ENCODE measurements around the gene CHAD.

- TF ChIP-seq CTCF (conservative IDR thresholded peaks at IDR 0.05; ENCODE audit: low read depth, low read length), result no peak
- no peak for TF ChIP-seq POLR2A (IDR thresholded peaks at IDR 0.05; ENCODE audit: low read depth, low read length)
- no peak for TF ChIP-seq RAD21 (IDR thresholded peaks at IDR 0.05; ENCODE audit: low read length)
- TF ChIP-seq NFE2L2 (IDR thresholded peaks at IDR 0.05; ENCODE audit: low read depth, low read length), result no peak
- no peak for TF ChIP-seq MAZ (IDR thresholded peaks at IDR 0.05; ENCODE audit: borderline replicate concordance, low read depth, low read length)
- no peak for TF ChIP-seq RFX5 (IDR thresholded peaks at IDR 0.05; ENCODE audit: low read depth, low read length)
- no peak for TF ChIP-seq BHLHE40 (IDR thresholded peaks at IDR 0.05; ENCODE audit: low read depth, low read length)
- TF ChIP-seq USF2 (IDR thresholded peaks at IDR 0.05; ENCODE audit: low read depth, low read length), result no peak
- TF ChIP-seq CHD1 (IDR thresholded peaks at IDR 0.05; ENCODE audit: low read depth, low read length), result no peak
- no peak for TF ChIP-seq CEBPB (IDR thresholded peaks at IDR 0.05; ENCODE audit: low read depth, low read length)
- TF ChIP-seq RCOR1 (IDR thresholded peaks at IDR 0.05; ENCODE audit: insufficient replicate concordance, low read length), result no peak
- no peak for TF ChIP-seq ELK1 (IDR thresholded peaks at IDR 0.05; ENCODE audit: borderline replicate concordance, low read depth, low read length)
- no peak for TF ChIP-seq SMC3 (IDR thresholded peaks at IDR 0.05; ENCODE audit: low read depth, low read length)
Observed at GRCh38 chr17:50517011-50517410, 48.3 kb upstream of the CHAD start.
